Kidney tubule cell (primary cell): ENCODE data around the gene ANAPC4.
A peak's percentile ranks its signal among the peaks of the same experiment; 100 is the strongest.

Experiments used
- DNase-seq: peaks from one replicate; pipeline ENCODE4 v3.0.0-alpha.2; 2018; ENCODE audit warnings: low spot score

The ANAPC4 gene

GRCh38 chr4:25437926-25438325 lies 60.9 kb downstream of the ANAPC4 start:
- no peak for DNase-seq

GRCh38 chr4:25439918-25440477 lies 62.9 kb downstream of the ANAPC4 start:
- DNase-seq: peak; percentile 74

GRCh38 chr4:25440478-25441030 lies 63.5 kb downstream of the ANAPC4 start:
- DNase-seq: no peak

DNA sequence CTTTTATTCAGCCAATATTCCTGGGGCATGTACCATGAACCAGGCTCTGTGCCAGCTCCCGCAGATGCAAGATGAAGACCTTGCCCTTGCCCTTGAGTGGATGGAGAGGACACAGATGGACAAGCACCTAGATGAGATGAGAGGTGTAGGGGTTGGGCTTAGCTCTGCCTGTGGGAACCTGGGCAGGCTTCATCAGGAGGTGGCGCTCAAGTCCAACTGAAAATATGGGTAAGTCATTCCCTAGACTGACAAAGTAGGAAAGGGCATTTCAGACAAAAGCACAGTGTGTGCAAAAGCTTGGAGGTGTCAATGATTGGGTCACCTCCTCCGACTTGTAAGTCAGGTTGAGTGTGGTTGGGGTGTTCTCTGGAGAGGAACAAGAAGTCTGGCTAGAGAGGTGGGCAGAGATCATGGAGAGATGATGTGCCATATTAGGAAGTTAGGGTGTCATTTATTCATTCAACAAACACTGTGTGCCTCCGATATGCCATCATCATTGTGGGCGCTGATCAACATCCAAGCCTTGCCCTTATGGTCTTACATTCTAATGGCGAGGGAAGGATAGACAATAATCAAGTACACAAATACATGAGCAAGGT lies 64.6 kb downstream of the ANAPC4 start:
- DNase-seq: peak; percentile 81

DNA sequence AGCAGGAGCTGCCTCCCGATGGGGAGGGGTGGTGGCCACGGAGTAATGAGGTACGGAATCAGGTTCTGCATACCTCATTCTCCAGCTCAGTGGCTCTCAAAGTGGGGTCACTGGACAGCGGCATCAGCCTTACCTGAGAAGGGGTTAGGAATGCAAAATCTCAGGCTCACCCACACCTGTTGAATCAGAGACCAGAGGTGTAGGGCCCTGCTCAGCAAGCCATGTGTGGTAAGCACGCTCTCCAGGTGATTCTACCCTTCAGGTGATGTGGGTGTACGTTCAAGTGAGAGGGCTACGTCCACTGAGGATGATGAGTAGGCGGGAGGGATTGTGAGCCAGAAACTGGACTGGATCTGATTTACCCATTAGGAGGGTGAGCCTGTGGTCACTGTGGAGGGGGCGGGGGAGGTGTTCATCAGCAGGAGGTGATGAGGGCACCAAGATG lies 65.8 kb downstream of the ANAPC4 start:
- DNase-seq: peak; percentile 20

DNA sequence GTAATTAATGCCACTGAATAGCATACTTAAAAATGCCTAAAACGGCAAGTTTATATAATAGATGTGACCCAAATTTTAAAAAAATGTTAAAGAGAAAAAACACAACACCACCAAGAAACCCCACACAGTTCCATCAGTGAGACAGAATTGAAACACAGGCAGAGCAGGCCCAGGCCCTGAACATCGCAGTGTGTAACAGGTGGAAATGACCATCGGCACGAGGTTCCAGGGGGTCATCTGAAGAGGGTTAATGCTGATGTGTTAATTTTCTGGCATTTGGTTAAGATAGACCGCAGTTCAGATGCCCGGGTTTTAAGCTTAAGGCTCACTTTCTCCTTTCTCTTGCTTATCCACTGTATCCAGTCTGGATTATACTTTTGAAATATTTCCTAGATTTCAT lies 66.8 kb downstream of the ANAPC4 start:
- no peak for DNase-seq

- DNase-seq: no peak
Measured at GRCh38 chr4:25446611-25447010, 69.5 kb downstream of the ANAPC4 start.

- peak; percentile 5 for DNase-seq
Measured at GRCh38 chr4:25448379-25449109, 71.5 kb downstream of the ANAPC4 start.

DNA sequence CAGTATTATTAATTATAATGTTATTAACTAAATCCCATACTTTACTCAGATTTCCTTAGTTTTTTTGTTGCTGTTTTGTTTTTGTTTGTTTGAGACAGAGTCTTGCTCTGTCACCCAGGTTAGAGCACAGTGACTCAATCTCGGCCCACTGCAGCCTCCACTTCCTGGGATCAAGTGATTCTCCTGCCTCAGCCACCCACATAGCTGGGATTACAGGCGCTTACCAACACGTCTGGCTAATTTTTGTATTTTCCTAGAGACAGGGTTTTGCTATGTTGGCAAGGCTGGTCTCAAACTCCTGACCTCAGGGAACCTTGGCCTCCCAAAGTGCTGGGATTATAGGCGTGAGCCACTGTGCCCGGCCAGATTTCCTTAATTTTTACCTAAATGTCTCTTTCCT lies 72.2 kb downstream of the ANAPC4 start:
- peak; percentile 51 for DNase-seq

DNA sequence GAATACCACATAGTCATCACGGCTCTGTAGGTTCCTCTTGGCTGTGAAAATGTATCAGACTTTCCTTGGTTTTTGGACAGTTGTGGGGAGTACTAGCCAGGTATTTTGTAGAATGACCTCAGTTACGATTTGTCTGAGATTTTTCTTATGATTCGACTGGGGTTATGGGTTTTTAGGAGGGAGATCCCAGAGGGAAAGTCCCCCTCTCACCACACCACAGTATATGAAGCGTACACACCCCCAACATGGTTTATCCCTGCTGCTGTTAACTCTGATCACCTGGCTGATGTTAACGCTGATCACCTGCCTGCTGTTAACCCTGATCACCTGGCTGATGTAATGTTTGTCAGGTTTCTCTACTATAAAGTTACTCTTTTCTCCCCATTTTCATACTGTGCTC lies 72.6 kb downstream of the ANAPC4 start:
- no peak for DNase-seq

GRCh38 chr4:25450491-25450901 lies 73.4 kb downstream of the ANAPC4 start:
- DNase-seq: no peak

- no peak for DNase-seq
Measured at GRCh38 chr4:25451676-25452075, 74.6 kb downstream of the ANAPC4 start.

- DNase-seq: no peak
Measured at GRCh38 chr4:25452081-25452480, 75.0 kb downstream of the ANAPC4 start.

DNA sequence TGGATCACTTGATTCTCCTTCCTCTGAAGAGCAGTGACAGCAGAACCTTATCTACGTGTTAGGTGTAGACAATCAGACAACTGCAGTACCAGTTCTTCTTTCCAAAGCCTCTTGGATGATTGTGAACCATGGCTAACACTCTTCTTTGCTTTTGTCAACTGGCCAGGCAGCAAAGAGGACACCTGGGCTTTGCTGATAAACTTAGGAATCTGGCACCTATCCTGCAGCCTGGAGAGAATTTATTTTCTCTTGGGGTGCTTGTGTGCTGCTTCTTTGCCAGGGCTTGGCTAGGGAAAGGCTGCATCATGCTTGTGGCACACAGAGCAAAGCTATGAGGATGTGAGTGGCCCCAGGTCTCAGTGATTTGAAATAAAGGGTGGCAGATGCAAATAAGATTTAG lies 77.4 kb downstream of the ANAPC4 start:
- no peak for DNase-seq

- peak; percentile 87 for DNase-seq
Measured at GRCh38 chr4:25457053-25457715, 80.1 kb downstream of the ANAPC4 start.

GRCh38 chr4:25466966-25467697 lies 90.1 kb downstream of the ANAPC4 start:
- DNase-seq: no peak

DNA sequence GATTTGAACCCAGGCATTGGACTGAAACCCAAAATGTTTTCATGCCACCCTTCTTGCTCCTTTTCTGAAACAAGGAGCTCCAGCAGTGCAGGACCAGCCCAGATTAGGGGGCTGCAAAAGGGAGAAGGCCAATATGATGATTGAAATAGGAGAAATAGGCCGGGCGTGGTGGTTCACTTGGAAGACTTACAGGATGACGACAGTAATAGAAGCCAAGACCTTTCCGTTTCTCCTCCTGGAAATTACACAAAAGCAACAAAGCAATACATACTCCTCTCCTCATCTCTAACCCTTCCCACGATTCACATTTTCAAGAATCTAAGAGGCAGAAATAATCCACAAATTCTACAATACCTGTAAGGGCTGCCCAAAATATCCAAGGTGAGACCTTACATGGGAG lies 90.8 kb downstream of the ANAPC4 start:
- DNase-seq: no peak
